NK-92 (cell line): ENCODE data around the gene MMP24OS.
"Not testable (repeated sequence)": the region's sequence is repeated elsewhere in the genome, so short reads cannot be mapped to it uniquely, and the experiment has no call there.

Experiments used
- DNase-seq: peaks from one replicate; lab custom pipeline; 2025; ENCODE audit not compliant: unreplicated experiment; lab: John Stamatoyannopoulos, UW

Gene MMP24OS

GRCh38 chr20:35252598-35252997 lies 25.3 kb downstream of the MMP24OS start:
- DNase-seq: not testable (repeated sequence)

GRCh38 chr20:35252037-35252461 lies 25.9 kb downstream of the MMP24OS start:
- no peak for DNase-seq

GRCh38 chr20:35251613-35251940 lies 26.3 kb downstream of the MMP24OS start:
- no peak for DNase-seq

- no peak for DNase-seq
These were observed 29.1 kb downstream of the MMP24OS start for GRCh38 chr20:35248641-35249475.

GRCh38 chr20:35246723-35247122 lies 31.2 kb downstream of the MMP24OS start:
- no peak for DNase-seq

- no peak for DNase-seq
These were observed 33.9 kb downstream of the MMP24OS start for GRCh38 chr20:35243986-35244385.

- DNase-seq: no peak
These were observed 34.6 kb downstream of the MMP24OS start for GRCh38 chr20:35243317-35243716.

- no peak for DNase-seq
These were observed 37.1 kb downstream of the MMP24OS start for GRCh38 chr20:35240811-35241293.

GRCh38 chr20:35240083-35240810 lies 37.7 kb downstream of the MMP24OS start:
- DNase-seq: no peak

- no peak for DNase-seq
These were observed 39.2 kb downstream of the MMP24OS start for GRCh38 chr20:35238735-35239134.

GRCh38 chr20:35238170-35238569 lies 39.8 kb downstream of the MMP24OS start:
- no peak for DNase-seq

- no peak for DNase-seq
These were observed 40.4 kb downstream of the MMP24OS start for GRCh38 chr20:35237486-35237885.

- DNase-seq: no peak
These were observed 42.0 kb downstream of the MMP24OS start for GRCh38 chr20:35235881-35236280.

GRCh38 chr20:35232575-35232974 lies 45.3 kb downstream of the MMP24OS start:
- no peak for DNase-seq

GRCh38 chr20:35226884-35227681 lies 50.8 kb downstream of the MMP24OS start:
- no peak for DNase-seq
